Type B pancreatic cell (in vitro differentiated cells): ENCODE data around the gene CEP89. TPM values are rescaled to one million over a fixed set of nuclear protein-coding genes. Genes with fewer than 3 reads are reported as not detected.
"Not testable (repeated sequence)": the region's sequence is repeated elsewhere in the genome, so short reads cannot be mapped to it uniquely, and the experiment has no call there.

Experiments used
- DNase-seq: peaks from one replicate; pipeline ENCODE4 v3.0.0; 2021; ENCODE audit warnings: mixed read lengths; ENCODE audit not compliant: unreplicated experiment; ENCODE audit errors: extremely low spot score
- H3K27ac Mint-ChIP-seq: 2 replicates; pipeline ENCODE4 v1.8.0; 2021; ENCODE audit warnings: mild to moderate bottlenecking, mixed read lengths
- H3K27me3 Mint-ChIP-seq: 2 replicates; pipeline ENCODE4 v1.8.0; 2021; ENCODE audit warnings: mixed read lengths
- H3K36me3 Mint-ChIP-seq: 2 replicates; pipeline ENCODE4 v1.8.0; 2021; ENCODE audit warnings: mixed read lengths
- H3K4me1 Mint-ChIP-seq: one replicate; pipeline ENCODE4 v1.8.0; 2021; ENCODE audit warnings: mixed read lengths; ENCODE audit not compliant: unreplicated experiment
- H3K4me3 Mint-ChIP-seq: 2 replicates; pipeline ENCODE4 v1.8.0; 2021; ENCODE audit warnings: mild to moderate bottlenecking, mixed read lengths
- H3K9me3 Mint-ChIP-seq: 2 replicates; pipeline ENCODE4 v1.8.0; 2021; ENCODE audit warnings: mixed read lengths
- CTCF ChIP-seq: fragments of 200-600 bp; sonication (generic); conservative IDR thresholded peaks from 2 replicates; pipeline ENCODE4 v1.5.0; 2021; ENCODE audit warnings: antibody characterized with exemption, mild to moderate bottlenecking
- total RNA-seq: library from RNA; stranded (reverse); gene quantifications from 2 replicates; pipeline ENCODE4 v1.2.1, GENCODE V29; 2021; ENCODE audit warnings: low replicate concordance

The CEP89 gene
- total RNA-seq, 1 donor from 2014 or later = 37.7 TPM

GRCh38 chr19:32977813-32978212 is 6.1 kb upstream of the CEP89 start:
- H3K4me3 Mint-ChIP-seq, H3K27me3 Mint-ChIP-seq, H3K9me3 Mint-ChIP-seq, DNase-seq, H3K4me1 Mint-ChIP-seq, H3K36me3 Mint-ChIP-seq, H3K27ac Mint-ChIP-seq: not testable (repeated sequence)

GRCh38 chr19:32977280-32977679 is 5.5 kb upstream of the CEP89 start:
- no peak for DNase-seq
- H3K9me3 Mint-ChIP-seq = no peaks in the 10 kb centered on the region
- H3K36me3 Mint-ChIP-seq = peaks cover 3% of the 10 kb centered on the region
- no peak overlapping the region for H3K27ac Mint-ChIP-seq
- H3K4me1 Mint-ChIP-seq = peaks cover under 1% of the 10 kb centered on the region
- H3K4me3 Mint-ChIP-seq = no peak overlapping the region
- TF ChIP-seq CTCF = no peak
- no peaks in the 10 kb centered on the region for H3K27me3 Mint-ChIP-seq

GRCh38 chr19:32976223-32976805 is 4.6 kb upstream of the CEP89 start:
- DNase-seq = peak; percentile 74
- Mint-ChIP-seq H3K27ac (peak overlapping the region; percentile 67), H3K9me3 (no peaks in the 10 kb centered on the region), H3K36me3 (peaks cover 7% of the 10 kb centered on the region), H3K4me1 (peaks cover 8% of the 10 kb centered on the region), H3K4me3 (no peak overlapping the region), H3K27me3 (no peaks in the 10 kb centered on the region)
- TF ChIP-seq CTCF = peak; percentile 91

- Mint-ChIP-seq H3K27ac (peak overlapping the region; percentile 94), H3K4me3 (peak overlapping the region; percentile 100), H3K27me3 (no peaks in the 10 kb centered on the region), H3K4me1 (peaks cover 16% of the 10 kb centered on the region), H3K9me3 (no peaks in the 10 kb centered on the region), H3K36me3 (peaks cover 6% of the 10 kb centered on the region)
- no peak for DNase-seq
- no peak for TF ChIP-seq CTCF
Measured at GRCh38 chr19:32971012-32971595, 654 bp downstream of the CEP89 start.

GRCh38 chr19:32969549-32969948 is 2.2 kb downstream of the CEP89 start:
- Mint-ChIP-seq H3K27ac (no peak overlapping the region), H3K36me3 (peaks cover 4% of the 10 kb centered on the region), H3K27me3 (no peaks in the 10 kb centered on the region), H3K9me3 (no peaks in the 10 kb centered on the region), H3K4me1 (peaks cover 16% of the 10 kb centered on the region), H3K4me3 (peak overlapping the region; percentile 62)
- no peak for DNase-seq
- TF ChIP-seq CTCF = no peak

- Mint-ChIP-seq H3K9me3 (no peaks in the 10 kb centered on the region), H3K27ac (no peak overlapping the region), H3K4me1 (peaks cover 10% of the 10 kb centered on the region), H3K4me3 (no peak overlapping the region), H3K36me3 (peaks cover 15% of the 10 kb centered on the region), H3K27me3 (no peaks in the 10 kb centered on the region)
- TF ChIP-seq CTCF = no peak
- no peak for DNase-seq
Measured at GRCh38 chr19:32966750-32967149, 5.0 kb downstream of the CEP89 start.
